Dedifferentiated amniotic fluid mesenchymal stem cell (primary cell): Measurements from ENCODE around the gene CCL22.
"Not testable (repeated sequence)": the region's sequence is repeated elsewhere in the genome, so short reads cannot be mapped to it uniquely, and the experiment has no call there.

Source experiments
- DNase-seq: peaks from one replicate; pipeline ENCODE4 v3.0.0-alpha.2; 2016; ENCODE audit errors: extremely low spot score

CCL22 gene

GRCh38 chr16:57394444-57394843 lies 35.9 kb downstream of the CCL22 start:
- no peak for DNase-seq

- no peak for DNase-seq
These were observed 36.4 kb downstream of the CCL22 start for GRCh38 chr16:57395026-57395425.

- DNase-seq, result no peak
These were observed 38.2 kb downstream of the CCL22 start for GRCh38 chr16:57396786-57397185.

- not testable (repeated sequence) for DNase-seq
These were observed 38.9 kb downstream of the CCL22 start for GRCh38 chr16:57397493-57397892.

GRCh38 chr16:57401943-57402640 lies 43.5 kb downstream of the CCL22 start:
- DNase-seq, result no peak

GRCh38 chr16:57403965-57404817 lies 45.6 kb downstream of the CCL22 start, which contains the start of gene CCL17:
Gene CCL17, plus strand, starts transcription at chr16:57404767. Its CDS starts 9,166 bp downstream, at chr16:57413933.
- no peak for DNase-seq

GRCh38 chr16:57405097-57405496 lies 46.5 kb downstream of the CCL22 start:
- DNase-seq, result no peak

GRCh38 chr16:57406881-57407280 lies 48.3 kb downstream of the CCL22 start:
- no peak for DNase-seq

GRCh38 chr16:57407521-57408353 lies 49.2 kb downstream of the CCL22 start:
- no peak for DNase-seq

- DNase-seq, result no peak
These were observed 50.5 kb downstream of the CCL22 start for GRCh38 chr16:57409065-57409464.

- no peak for DNase-seq
These were observed 51.4 kb downstream of the CCL22 start for GRCh38 chr16:57409870-57410587.

GRCh38 chr16:57411362-57411976 lies 52.9 kb downstream of the CCL22 start:
- DNase-seq, result no peak

- DNase-seq, result no peak
These were observed 54.0 kb downstream of the CCL22 start for GRCh38 chr16:57412584-57412983.

GRCh38 chr16:57413301-57413730 lies 54.7 kb downstream of the CCL22 start:
- no peak for DNase-seq

GRCh38 chr16:57413733-57414132 lies 55.1 kb downstream of the CCL22 start:
- no peak for DNase-seq
